IMR-90 (cell line): Measurements from ENCODE around the gene PSMD10. TPM values are rescaled to one million over a fixed set of nuclear protein-coding genes. Genes with fewer than 3 reads are reported as not detected.

Experiments used
- ATAC-seq: fragments of 200-7000 bp; cut with Tn5 transposase; 2 replicates; pipeline ENCODE4 v1.9.1; 2020; ENCODE audit warnings: low read depth, mild to moderate bottlenecking, moderate library complexity
- BruUV-seq: library from RNA; stranded (reverse); fragments of 400-500 nt; replicated peaks from 2 replicates; lab custom pipeline; 2021; lab: Mats Ljungman, UMichigan
- CTCF ChIA-PET: fragments of 300-600 bp; formaldehyde crosslinking; extraction: SDS; loops from one replicate; lab custom pipeline; 2021; ENCODE audit warnings: antibody characterized with exemption; lab: Yijun Ruan, JAX
- POLR2A ChIA-PET: fragments of 300-600 bp; sonication (Branson Sonifier 250); formaldehyde crosslinking; loops from one replicate; lab custom pipeline; 2022; ENCODE audit warnings: antibody characterized with exemption; ENCODE audit not compliant: unreplicated experiment; lab: Charles Lee
- DNase-seq: peaks from one replicate; pipeline ENCODE4 v3.0.0; 2013
- H2AFZ ChIP-seq: replicated peaks from 2 replicates; pipeline ENCODE3; 2013; ENCODE audit warnings: low read length, mild to moderate bottlenecking; ENCODE audit not compliant: poor library complexity
- H2AK5ac ChIP-seq: 2 replicates; pipeline ENCODE4 v1.6.1; 2013; ENCODE audit warnings: low read depth, low read length, inconsistent platforms
- H2AK9ac ChIP-seq: replicated peaks from 2 replicates; pipeline ENCODE3; 2013; ENCODE audit warnings: mild to moderate bottlenecking, low read depth, low read length, moderate library complexity; ENCODE audit not compliant: poor library complexity
- H2BK120ac ChIP-seq: 2 replicates; pipeline ENCODE4 v1.6.1; 2013; ENCODE audit warnings: low read depth, low read length, inconsistent platforms
- H2BK15ac ChIP-seq: 3 replicates; pipeline ENCODE4 v1.6.1; 2013; ENCODE audit warnings: low read depth, low read length, inconsistent platforms
- H2BK20ac ChIP-seq: 2 replicates; pipeline ENCODE4 v1.6.1; 2013; ENCODE audit warnings: low read depth, mild to moderate bottlenecking, inconsistent platforms, low read length, moderate library complexity
- H2BK5ac ChIP-seq: 2 replicates; pipeline ENCODE4 v1.6.1; 2013; ENCODE audit warnings: mild to moderate bottlenecking, low read depth, low read length, inconsistent platforms; ENCODE audit not compliant: poor library complexity, severe bottlenecking
- H3K14ac ChIP-seq: replicated peaks from 2 replicates; pipeline ENCODE4 v1.6.1; 2013; ENCODE audit warnings: low read depth, low read length, inconsistent platforms
- H3K18ac ChIP-seq: 2 replicates; pipeline ENCODE4 v1.6.1; 2013; ENCODE audit warnings: low read depth, low read length, control low read depth
- H3K23ac ChIP-seq: 2 replicates; pipeline ENCODE4 v1.6.1; 2013; ENCODE audit warnings: low read depth, low read length, inconsistent platforms
- H3K27ac ChIP-seq: 2 replicates; pipeline ENCODE4 v1.5.1; 2013; ENCODE audit warnings: mild to moderate bottlenecking, control low read depth, low read length; ENCODE audit not compliant: insufficient read depth
- H3K27me3 ChIP-seq: 2 replicates; pipeline ENCODE4 v1.6.1; 2013; ENCODE audit warnings: low read length; ENCODE audit not compliant: control insufficient read depth, insufficient read depth
- H3K36me3 ChIP-seq: 2 replicates; pipeline ENCODE4 v1.6.1; 2013; ENCODE audit warnings: low read length, mixed read lengths; ENCODE audit not compliant: control insufficient read depth, insufficient read depth
- H3K4ac ChIP-seq: 2 replicates; pipeline ENCODE4 v1.6.1; 2013; ENCODE audit warnings: low read depth, low read length, inconsistent platforms
- H3K4me1 ChIP-seq: 2 replicates; pipeline ENCODE4 v1.6.1; 2013; ENCODE audit warnings: low read length, mixed read lengths; ENCODE audit not compliant: control insufficient read depth, insufficient read depth
- H3K4me2 ChIP-seq: 2 replicates; pipeline ENCODE4 v1.6.1; 2013; ENCODE audit warnings: low read depth, mild to moderate bottlenecking, control low read depth, low read length, moderate library complexity
- H3K4me3 ChIP-seq: 2 replicates; pipeline ENCODE4 v1.5.1; 2013; ENCODE audit warnings: low read depth, mild to moderate bottlenecking, control low read depth, low read length, moderate library complexity; ENCODE audit not compliant: insufficient read depth
- H3K56ac ChIP-seq: 2 replicates; pipeline ENCODE4 v1.6.1; 2013; ENCODE audit warnings: low read length, inconsistent platforms; ENCODE audit not compliant: insufficient read depth; ENCODE audit errors: extremely low read depth
- H3K79me1 ChIP-seq, 2 experiments: 2 replicates each; pipeline ENCODE4 v1.6.1; 2013; ENCODE audit warnings: low read length in 2 of 2, inconsistent platforms in 1 of 2, low read depth in 1 of 2
- H3K9ac ChIP-seq: 2 replicates; pipeline ENCODE4 v1.6.1; 2013; ENCODE audit warnings: low read depth, low read length, control low read depth
- H3K9me1 ChIP-seq: 2 replicates; pipeline ENCODE4 v1.6.1; 2013; ENCODE audit warnings: low read length, inconsistent platforms; ENCODE audit not compliant: insufficient read depth
- H3K9me3 ChIP-seq: 2 replicates; pipeline ENCODE4 v1.6.1; 2013; ENCODE audit warnings: low read length; ENCODE audit not compliant: control insufficient read depth, insufficient read depth
- H4K20me1 ChIP-seq: 2 replicates; pipeline ENCODE4 v1.6.1; 2013; ENCODE audit warnings: low read length, inconsistent platforms; ENCODE audit not compliant: insufficient read depth
- H4K5ac ChIP-seq: 2 replicates; pipeline ENCODE4 v1.6.1; 2013; ENCODE audit warnings: mild to moderate bottlenecking, low read depth, low read length, control low read depth
- H4K8ac ChIP-seq, 2 experiments: 2 replicates each; pipeline ENCODE4 v1.6.1; 2013; ENCODE audit warnings: low read depth in 2 of 2, low read length in 2 of 2, control low read depth in 1 of 2, inconsistent platforms in 1 of 2
- H4K91ac ChIP-seq: 2 replicates; pipeline ENCODE4 v1.6.1; 2013; ENCODE audit warnings: low read depth, low read length, inconsistent platforms; ENCODE audit not compliant: insufficient read depth
- CHD1 ChIP-seq: IDR thresholded peaks from 2 replicates; pipeline ENCODE4 v1.6.1; 2012; ENCODE audit warnings: low read depth, low read length, improper control_type of control experiment
- POLR2A ChIP-seq: IDR thresholded peaks from 2 replicates; pipeline ENCODE4 v1.6.1; 2012; ENCODE audit warnings: mild to moderate bottlenecking, low read depth, low read length
- WGBS, 2 experiments: methylation state at CpG; one replicate each; pipeline versions ENCODE4 v1.1.5 to v1.1.7; 2013; ENCODE audit warnings: missing lambda C conversion rate in 2 of 2; ENCODE audit not compliant: insufficient read length in 1 of 2; ENCODE audit errors: extremely low coverage in 2 of 2; 5-methylcytosine and 5-hydroxymethylcytosine counted together
- dilution Hi-C: fragments of 300-500 bp; cut with HindIII; formaldehyde crosslinking; loops from one replicate; pipeline ENCODE4 v1.14.3; 2018; ENCODE audit warnings: low sequenced_read_pairs; ENCODE audit not compliant: unreplicated experiment
- in situ Hi-C: fragments of 300-500 bp; cut with MboI; formaldehyde crosslinking; loops from 3 replicates; pipeline ENCODE4 v1.14.3; 2019; ENCODE audit warnings: low sequenced_read_pairs, inconsistent platforms, mixed read lengths
- intact Hi-C: fragments of 100-400 bp; cut with micrococcal nuclease; formaldehyde crosslinking; loops from 2 replicates; pipeline ENCODE4 v1.10.0; 2022
- polyA plus RNA-seq, 3 experiments: library from polyadenylated mRNA; depleted of rRNA; stranded (reverse); fragments of >200 nt; gene quantifications; 2 replicates each; pipeline ENCODE4 v1.2.3, GENCODE V29; 2012; ENCODE audit warnings: low replicate concordance in 1 of 3
- total RNA-seq: library from RNA; depleted of rRNA; stranded (reverse); fragments of >200 nt; gene quantifications from 2 replicates; pipeline ENCODE4 v1.2.3, GENCODE V29; 2012

Gene PSMD10
- total and polyA plus RNA-seq, 2 of the 4 experiments (the other 2 are of a cell fraction), result 62.0 to 122 TPM

DNA sequence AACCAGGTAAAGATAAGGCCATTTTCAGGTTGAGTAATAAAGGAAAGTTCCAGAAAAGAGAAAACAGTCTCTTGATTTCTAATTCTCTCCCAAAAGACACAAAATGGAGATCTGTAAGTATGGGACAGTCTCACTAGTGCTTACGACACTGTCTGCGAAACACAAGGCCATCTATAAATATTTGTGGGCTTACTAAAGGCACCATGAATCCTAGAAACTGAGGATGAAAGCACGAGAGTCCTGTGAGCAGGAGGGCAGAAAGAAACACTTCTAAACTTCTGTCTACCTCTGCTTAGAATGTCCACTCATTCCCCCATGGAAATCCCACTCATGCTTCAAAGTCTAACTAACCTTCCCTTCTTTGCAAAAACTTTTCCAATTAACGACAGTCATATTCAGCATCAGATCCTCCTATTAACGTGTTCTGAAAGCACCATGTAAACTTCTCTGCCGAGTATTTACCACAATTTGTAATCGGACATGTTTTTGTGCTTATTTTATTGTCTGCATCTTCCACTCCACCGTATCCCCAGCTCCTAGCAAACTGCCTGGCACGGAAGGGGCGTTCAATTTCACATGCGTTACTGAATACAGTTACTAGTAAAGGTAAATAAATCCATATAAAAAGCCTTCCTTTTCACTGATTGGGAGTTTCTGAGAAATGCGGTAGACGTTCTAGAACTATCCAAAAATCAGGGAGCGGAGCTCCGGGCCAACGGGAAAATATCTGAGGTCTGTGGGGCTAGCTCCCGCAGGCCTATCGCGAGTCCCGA is 665 bp downstream of the PSMD10 start:
- peaks cover 6% of the 10 kb centered on the region for H3K36me3 ChIP-seq
- H3K9me3 ChIP-seq, result no peaks in the 10 kb centered on the region
- ATAC-seq (no peak; the same call in 1 of the 2 replicates), DNase-seq (peak; percentile 44)
- no peaks in the 10 kb centered on the region for H4K20me1 ChIP-seq
- CTCF ChIA-PET, result no interaction called here
- H3K4me2 ChIP-seq, result peak overlapping the region; percentile 98
- peaks cover 0 to 10% of the 10 kb centered on the region in 2 experiments; a peak in 3 of 4 replicates for H3K79me1 ChIP-seq
- no peak overlapping the region for H2AK5ac ChIP-seq
- POLR2A ChIA-PET, result no interaction called here
- H3K9ac ChIP-seq, result peak overlapping the region; percentile 78
- peak overlapping the region; percentile 76; the same call in 1 of the 2 replicates for H3K18ac ChIP-seq
- peak overlapping the region; percentile 58; the same call in 1 of the 2 replicates for H4K91ac ChIP-seq
- dilution Hi-C loops, result no loop called here
- H3K27me3 ChIP-seq, result no peaks in the 10 kb centered on the region
- no peak overlapping the region for H2AK9ac ChIP-seq
- peak overlapping the region; percentile 32; the same call in 1 of the 2 replicates for H2BK120ac ChIP-seq
- H3K23ac ChIP-seq, result peak overlapping the region; percentile 89
- peak overlapping the region; percentile 12 to 62; a peak in 3 of 4 replicates for H4K8ac ChIP-seq
- H3K27ac ChIP-seq, result peak overlapping the region; percentile 77; the same call in 1 of the 2 replicates
- H2AFZ ChIP-seq, result peak overlapping the region; percentile 89
- H2BK20ac ChIP-seq, result 0 out of 2 replicates have a peak overlapping the region, but pooled peaks have one; percentile 25
- in situ Hi-C loops, result no loop called here
- H3K4me1 ChIP-seq, result no peaks in the 10 kb centered on the region
- peak overlapping the region; percentile 65 for H2BK5ac ChIP-seq
- peak overlapping the region; percentile 79 for H3K4me3 ChIP-seq
- peak overlapping the region; percentile 75 for H3K14ac ChIP-seq
- H3K4ac ChIP-seq, result peak overlapping the region; percentile 78; the same call in 1 of the 2 replicates
- intact Hi-C loops, result no loop called here
- peak overlapping the region; percentile 76; the same call in 1 of the 2 replicates for H3K56ac ChIP-seq
- no peaks in the 10 kb centered on the region for H3K9me1 ChIP-seq
- TF ChIP-seq CHD1 (no peak), POLR2A (peak; percentile 46; the same call in 1 of the 2 replicates)
- no peak overlapping the region for H2BK15ac ChIP-seq
- TSS peak; percentile 51 for BruUV-seq
- peak overlapping the region; percentile 89 for H4K5ac ChIP-seq
- 45% methylated on average over 4 of the region's 20 CpGs; no CpG with 5 or more reads in 1 of the 2 experiments for WGBS, 2 experiments
